ENCODE data around the gene RPS6KB2.

The RPS6KB2 gene

DNA sequence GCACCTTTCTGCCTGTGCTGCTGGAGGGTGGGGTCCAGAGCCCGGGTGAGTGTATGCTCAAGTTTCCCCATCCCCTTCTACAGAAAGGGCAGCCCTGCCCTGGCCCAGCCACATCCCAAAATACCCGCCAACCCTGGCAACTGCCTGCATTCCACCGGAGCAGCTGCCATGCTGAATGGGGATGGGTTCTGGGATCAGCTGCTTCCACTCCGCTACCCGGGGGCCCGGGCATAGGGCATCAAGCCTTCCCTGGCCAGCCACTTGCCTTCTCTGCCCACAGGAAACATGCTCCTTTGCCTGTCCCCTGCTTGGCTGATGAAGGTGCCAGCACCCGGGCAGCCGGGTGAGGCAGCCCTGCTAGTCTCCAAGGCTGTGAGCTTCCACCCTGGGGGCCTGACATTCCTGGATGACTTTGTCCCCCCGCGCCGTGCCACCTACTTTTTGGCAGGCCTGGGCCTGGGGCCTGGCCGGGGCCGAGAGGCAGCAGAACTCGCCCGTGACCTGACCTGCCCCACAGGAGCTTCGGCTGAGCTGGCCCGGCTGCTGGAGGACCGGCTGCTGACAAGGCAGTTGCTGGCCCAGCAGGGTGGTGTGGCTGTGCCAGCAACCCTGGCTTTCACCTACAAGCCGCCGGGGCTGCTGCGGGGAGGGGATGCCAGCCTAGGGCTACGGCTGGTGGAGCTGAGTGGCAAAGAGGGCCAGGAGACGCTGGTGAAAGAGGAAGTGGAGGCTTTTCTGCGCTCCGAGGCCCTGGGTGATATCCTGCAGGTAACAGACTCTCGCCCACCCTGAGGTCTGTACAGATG is 9.6 kb upstream of the RPS6KB2 start:
- H3K9ac ChIP-seq (ENCODE audit: low read length in 5 of 5): no peak overlapping the region
- peaks cover 0 to 42% (median 36%) of the 10 kb centered on the region in 5 donors for H3K4me1 ChIP-seq (ENCODE audit: control insufficient read depth in 5 of 5, insufficient read depth in 5 of 5, low read length in 5 of 5)
- H3K4me3 ChIP-seq (ENCODE audit: low read depth in 1 of 5, low read length in 5 of 5): no peak overlapping the region
- no peaks in the 10 kb centered on the region for H3K9me3 ChIP-seq (ENCODE audit: control insufficient read depth in 5 of 5, low read length in 5 of 5)
- no peaks in the 10 kb centered on the region for H3K36me3 ChIP-seq (ENCODE audit: control insufficient read depth in 5 of 5, insufficient read depth in 5 of 5, low read length in 5 of 5)
- peaks cover 0 to 12% (median 4%) of the 10 kb centered on the region in 5 donors for H3K27me3 ChIP-seq (ENCODE audit: control insufficient read depth in 5 of 5, insufficient read depth in 4 of 5, low read length in 5 of 5)
- H3K27ac ChIP-seq (ENCODE audit: low read depth, low read length): no peak overlapping the region

DNA sequence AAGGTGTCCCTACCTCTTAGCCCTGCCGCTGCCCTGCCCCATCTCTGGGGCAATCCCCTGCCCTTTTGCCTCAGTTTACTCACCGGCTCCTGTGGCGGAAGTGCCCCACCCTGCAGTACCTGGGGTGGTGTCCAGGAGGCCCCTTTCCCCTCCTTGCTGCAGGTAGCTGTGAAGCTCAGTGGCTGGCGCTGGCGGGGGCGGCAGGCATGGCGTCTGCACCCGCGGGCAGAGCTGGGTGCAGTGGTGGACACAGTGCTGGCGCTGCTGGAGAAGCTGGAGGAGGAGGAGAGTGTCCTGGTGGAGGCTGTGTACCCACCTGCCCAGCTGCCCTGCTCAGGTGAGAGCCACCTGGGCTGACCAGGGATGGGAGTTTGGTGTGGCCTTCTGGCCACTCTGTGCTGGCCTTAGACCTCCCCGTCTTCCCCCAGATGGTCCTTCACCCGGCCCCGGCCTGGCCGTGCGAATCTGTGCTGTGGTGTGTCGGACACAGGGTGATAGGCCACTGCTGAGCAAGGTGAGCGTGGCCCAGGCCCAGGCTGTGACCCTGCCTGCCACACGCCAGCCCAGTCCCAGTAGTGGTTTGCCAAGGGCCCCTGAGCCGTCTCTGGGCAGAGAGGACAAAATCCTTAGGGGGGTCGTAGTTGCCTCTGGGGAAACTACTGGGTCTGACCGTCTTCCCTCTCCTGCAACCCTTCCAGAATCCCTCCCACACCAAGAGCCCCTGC is 8.8 kb upstream of the RPS6KB2 start:
- H3K27ac ChIP-seq (ENCODE audit: low read depth, low read length): no peak overlapping the region
- peaks cover 0 to 12% (median 4%) of the 10 kb centered on the region in 5 donors for H3K27me3 ChIP-seq (ENCODE audit: control insufficient read depth in 5 of 5, insufficient read depth in 4 of 5, low read length in 5 of 5)
- H3K4me3 ChIP-seq (ENCODE audit: low read depth in 1 of 5, low read length in 5 of 5): no peak overlapping the region
- H3K9me3 ChIP-seq (ENCODE audit: control insufficient read depth in 5 of 5, low read length in 5 of 5): no peaks in the 10 kb centered on the region
- peak overlapping the region in 2 of 5 donors; percentile 30 to 69 for H3K9ac ChIP-seq (ENCODE audit: low read length in 5 of 5)
- peaks cover 0 to 42% (median 36%) of the 10 kb centered on the region in 5 donors for H3K4me1 ChIP-seq (ENCODE audit: control insufficient read depth in 5 of 5, insufficient read depth in 5 of 5, low read length in 5 of 5)
- no peaks in the 10 kb centered on the region for H3K36me3 ChIP-seq (ENCODE audit: control insufficient read depth in 5 of 5, insufficient read depth in 5 of 5, low read length in 5 of 5)

DNA sequence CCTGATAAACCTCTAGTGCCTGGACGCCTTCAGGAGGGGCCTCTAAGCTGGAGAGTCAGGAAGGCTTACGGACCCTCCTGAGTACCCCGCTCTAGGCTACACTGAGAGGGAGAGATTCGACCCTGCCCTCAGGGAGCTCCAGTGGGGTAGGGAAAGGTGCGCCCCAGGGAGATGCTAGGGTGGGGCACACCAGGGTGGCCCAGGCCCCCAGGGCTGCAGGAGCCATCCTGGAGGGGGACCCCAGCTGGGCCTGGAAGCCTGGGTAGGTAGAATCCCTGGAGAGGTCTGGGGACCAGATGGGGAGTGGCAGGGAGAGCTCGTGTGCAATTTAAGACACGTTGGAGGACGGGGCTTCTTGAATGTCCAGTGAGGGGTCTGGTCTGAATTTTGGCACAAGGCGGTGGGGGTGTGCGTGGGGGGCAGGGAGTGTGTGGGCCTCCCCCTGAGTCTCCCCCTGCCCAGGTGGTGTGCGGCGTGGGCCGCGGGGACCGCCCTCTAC is 8.1 kb upstream of the RPS6KB2 start:
- Histone ChIP-seq H3K9ac (ENCODE audit: low read length in 5 of 5) (peak overlapping the region in 4 of 5 donors; percentile 36 to 75 (median 64)), H3K36me3 (ENCODE audit: control insufficient read depth in 5 of 5, insufficient read depth in 5 of 5, low read length in 5 of 5) (no peaks in the 10 kb centered on the region)

DNA sequence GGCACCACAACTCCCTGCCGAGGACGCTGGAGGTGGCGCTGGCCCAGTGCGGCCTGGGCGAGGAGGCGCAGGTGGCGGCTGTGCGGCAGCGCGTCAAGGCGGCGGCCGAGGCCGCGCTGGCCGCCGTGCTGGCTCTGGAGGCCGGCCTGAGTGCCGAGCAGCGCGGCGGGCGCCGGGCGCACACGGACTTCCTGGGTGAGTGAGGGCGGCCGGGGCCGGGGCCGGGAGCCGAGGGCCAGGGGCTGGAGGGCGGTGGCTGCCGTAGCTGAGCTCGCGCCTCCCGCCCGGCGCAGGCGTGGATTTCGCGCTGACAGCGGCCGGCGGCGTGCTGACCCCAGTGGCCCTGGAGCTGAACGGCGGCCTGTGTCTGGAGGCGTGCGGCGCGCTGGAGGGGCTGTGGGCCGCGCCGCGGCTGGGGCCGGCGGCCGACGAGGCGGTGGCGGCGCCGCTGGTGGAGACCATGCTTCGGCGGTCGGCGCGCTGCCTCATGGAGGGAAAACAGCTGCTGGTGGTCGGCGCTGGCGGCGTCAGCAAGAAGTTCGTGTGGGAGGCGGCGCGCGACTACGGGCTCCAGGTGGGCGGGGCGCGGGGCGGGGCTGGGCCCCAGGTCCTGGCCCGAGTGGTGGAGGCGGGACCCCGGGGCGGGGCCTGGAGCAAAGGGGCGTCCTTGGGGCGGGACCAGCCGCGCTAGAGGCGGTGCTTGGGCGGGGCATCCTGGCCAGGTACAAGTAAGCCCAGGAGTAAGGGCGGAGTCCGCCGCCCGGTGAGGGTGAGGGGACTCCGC is 7.5 kb upstream of the RPS6KB2 start:
- Histone ChIP-seq H3K27me3 (ENCODE audit: control insufficient read depth in 5 of 5, insufficient read depth in 4 of 5, low read length in 5 of 5) (peaks cover 0 to 4% (median 0%) of the 10 kb centered on the region in 5 donors), H3K9ac (ENCODE audit: low read length in 5 of 5) (peak overlapping the region in 4 of 5 donors; percentile 36 to 75 (median 64))

More for the DNA sequence above, 8.1 kb upstream of the RPS6KB2 start:
- Histone ChIP-seq H3K4me1 (ENCODE audit: control insufficient read depth in 5 of 5, insufficient read depth in 5 of 5, low read length in 5 of 5) (peaks cover 0 to 40% (median 32%) of the 10 kb centered on the region in 5 donors), H3K4me3 (ENCODE audit: low read depth in 1 of 5, low read length in 5 of 5) (peak overlapping the region in 4 of 5 donors; percentile 62 to 68 (median 66)), H3K27me3 (ENCODE audit: control insufficient read depth in 5 of 5, insufficient read depth in 4 of 5, low read length in 5 of 5) (peaks cover 0 to 5% (median under 1%) of the 10 kb centered on the region in 5 donors), H3K27ac (ENCODE audit: low read depth, low read length) (no peak overlapping the region), H3K9me3 (ENCODE audit: control insufficient read depth in 5 of 5, low read length in 5 of 5) (no peaks in the 10 kb centered on the region)

DNA sequence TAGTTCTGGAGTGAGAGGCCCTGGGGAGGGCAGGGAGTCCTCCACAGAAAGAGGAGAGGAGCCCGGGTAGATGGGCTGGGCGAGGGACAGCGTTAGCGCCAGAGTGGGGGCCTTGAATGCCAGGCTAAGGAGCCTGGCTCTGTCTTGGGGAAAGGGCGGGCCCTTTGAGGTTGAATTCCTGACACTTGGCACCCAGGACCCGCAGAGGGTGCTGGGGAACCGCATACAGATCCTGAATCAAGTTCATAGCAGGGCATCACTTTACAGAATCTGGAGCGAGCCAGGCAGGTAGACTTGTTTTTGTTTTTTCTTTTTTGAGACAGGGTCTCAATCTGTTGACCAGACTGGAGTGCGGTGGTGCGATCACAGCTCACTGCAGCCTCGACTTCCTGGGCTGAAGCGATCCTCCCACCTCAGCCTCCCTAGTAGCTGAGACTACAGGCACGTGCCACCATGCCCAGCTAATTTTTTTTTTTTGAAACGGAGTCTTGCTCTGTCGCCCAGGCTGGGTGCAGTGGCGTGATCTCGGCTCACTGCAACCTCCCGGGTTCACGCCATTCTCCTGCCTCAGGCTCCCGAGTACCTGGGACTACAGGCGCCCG is 6.8 kb upstream of the RPS6KB2 start:
- peak overlapping the region in 3 of 5 donors; percentile 17 to 68 (median 43) for H3K4me3 ChIP-seq (ENCODE audit: low read depth in 1 of 5, low read length in 5 of 5)

More for the DNA sequence above, 7.5 kb upstream of the RPS6KB2 start:
- H3K4me3 ChIP-seq (ENCODE audit: low read depth in 1 of 5, low read length in 5 of 5): peak overlapping the region in 4 of 5 donors; percentile 62 to 68 (median 66)
- H3K27ac ChIP-seq (ENCODE audit: low read depth, low read length): peak overlapping the region; percentile 37
- peaks cover 0 to 38% (median 31%) of the 10 kb centered on the region in 5 donors for H3K4me1 ChIP-seq (ENCODE audit: control insufficient read depth in 5 of 5, insufficient read depth in 5 of 5, low read length in 5 of 5)
- H3K36me3 ChIP-seq (ENCODE audit: control insufficient read depth in 5 of 5, insufficient read depth in 5 of 5, low read length in 5 of 5): no peaks in the 10 kb centered on the region
- no peaks in the 10 kb centered on the region for H3K9me3 ChIP-seq (ENCODE audit: control insufficient read depth in 5 of 5, low read length in 5 of 5)

DNA sequence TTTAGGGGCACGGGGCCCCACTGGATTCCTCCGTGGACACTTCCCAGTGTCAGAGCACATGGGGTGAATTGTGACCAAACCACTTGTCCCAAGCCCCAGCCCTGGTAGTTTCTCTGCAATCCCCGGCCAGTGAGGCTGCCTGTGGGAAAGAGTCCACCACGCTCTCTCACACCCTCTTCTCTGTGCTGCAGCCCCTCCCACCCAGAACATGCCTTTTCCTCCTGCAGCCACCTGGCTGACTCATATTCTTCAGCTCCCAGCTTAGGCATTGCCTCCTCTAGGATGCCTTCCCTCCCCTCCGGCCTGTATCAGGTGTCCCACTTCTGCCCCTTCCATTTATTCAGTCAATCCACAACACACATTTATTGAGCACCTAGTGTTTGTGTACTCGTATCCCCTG is 5.4 kb upstream of the RPS6KB2 start:
- H3K36me3 ChIP-seq (ENCODE audit: control insufficient read depth in 5 of 5, insufficient read depth in 5 of 5, low read length in 5 of 5): no peaks in the 10 kb centered on the region
- H3K27ac ChIP-seq (ENCODE audit: low read depth, low read length): no peak overlapping the region
- H3K4me1 ChIP-seq (ENCODE audit: control insufficient read depth in 5 of 5, insufficient read depth in 5 of 5, low read length in 5 of 5): peaks cover 0 to 32% (median 27%) of the 10 kb centered on the region in 5 donors
- no peaks in the 10 kb centered on the region for H3K9me3 ChIP-seq (ENCODE audit: control insufficient read depth in 5 of 5, low read length in 5 of 5)
- no peak overlapping the region for H3K4me3 ChIP-seq (ENCODE audit: low read depth in 1 of 5, low read length in 5 of 5)
- no peaks in the 10 kb centered on the region for H3K27me3 ChIP-seq (ENCODE audit: control insufficient read depth in 5 of 5, insufficient read depth in 4 of 5, low read length in 5 of 5)
- H3K9ac ChIP-seq (ENCODE audit: low read length in 5 of 5): no peak overlapping the region

More for the DNA sequence above, 6.8 kb upstream of the RPS6KB2 start:
- peaks cover 0 to 32% (median 24%) of the 10 kb centered on the region in 5 donors for H3K4me1 ChIP-seq (ENCODE audit: control insufficient read depth in 5 of 5, insufficient read depth in 5 of 5, low read length in 5 of 5)
- H3K27ac ChIP-seq (ENCODE audit: low read depth, low read length): no peak overlapping the region
- no peaks in the 10 kb centered on the region for H3K36me3 ChIP-seq (ENCODE audit: control insufficient read depth in 5 of 5, insufficient read depth in 5 of 5, low read length in 5 of 5)
- no peak overlapping the region for H3K9ac ChIP-seq (ENCODE audit: low read length in 5 of 5)
- no peaks in the 10 kb centered on the region for H3K27me3 ChIP-seq (ENCODE audit: control insufficient read depth in 5 of 5, insufficient read depth in 4 of 5, low read length in 5 of 5)
- H3K9me3 ChIP-seq (ENCODE audit: control insufficient read depth in 5 of 5, low read length in 5 of 5): no peaks in the 10 kb centered on the region

DNA sequence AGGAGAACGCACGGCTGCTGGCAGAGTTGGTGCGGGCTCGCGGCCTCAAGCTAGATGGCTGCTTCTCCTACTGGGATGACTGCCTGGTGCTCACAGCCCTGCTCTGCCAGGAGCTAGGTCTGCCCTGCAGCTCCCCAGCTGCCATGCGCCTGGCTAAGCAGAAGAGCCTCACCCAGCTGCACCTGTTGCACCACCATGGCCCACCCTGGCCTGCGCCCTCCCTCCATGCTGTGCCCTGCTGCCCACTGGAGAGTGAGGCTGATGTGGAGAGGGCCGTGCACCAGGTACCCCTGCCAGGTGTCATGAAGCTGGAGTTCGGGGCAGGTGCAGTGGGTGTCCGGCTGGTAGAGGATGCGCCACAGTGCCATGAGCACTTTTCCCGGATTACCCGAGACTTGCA is 4.8 kb upstream of the RPS6KB2 start:
- H3K27ac ChIP-seq (ENCODE audit: low read depth, low read length): no peak overlapping the region
- H3K9me3 ChIP-seq (ENCODE audit: control insufficient read depth in 5 of 5, low read length in 5 of 5): no peaks in the 10 kb centered on the region
- no peak overlapping the region for H3K9ac ChIP-seq (ENCODE audit: low read length in 5 of 5)
- no peaks in the 10 kb centered on the region for H3K27me3 ChIP-seq (ENCODE audit: control insufficient read depth in 5 of 5, insufficient read depth in 4 of 5, low read length in 5 of 5)
- no peaks in the 10 kb centered on the region for H3K36me3 ChIP-seq (ENCODE audit: control insufficient read depth in 5 of 5, insufficient read depth in 5 of 5, low read length in 5 of 5)
- H3K4me1 ChIP-seq (ENCODE audit: control insufficient read depth in 5 of 5, insufficient read depth in 5 of 5, low read length in 5 of 5): peaks cover 0 to 33% (median 27%) of the 10 kb centered on the region in 5 donors
- no peak overlapping the region for H3K4me3 ChIP-seq (ENCODE audit: low read depth in 1 of 5, low read length in 5 of 5)

DNA sequence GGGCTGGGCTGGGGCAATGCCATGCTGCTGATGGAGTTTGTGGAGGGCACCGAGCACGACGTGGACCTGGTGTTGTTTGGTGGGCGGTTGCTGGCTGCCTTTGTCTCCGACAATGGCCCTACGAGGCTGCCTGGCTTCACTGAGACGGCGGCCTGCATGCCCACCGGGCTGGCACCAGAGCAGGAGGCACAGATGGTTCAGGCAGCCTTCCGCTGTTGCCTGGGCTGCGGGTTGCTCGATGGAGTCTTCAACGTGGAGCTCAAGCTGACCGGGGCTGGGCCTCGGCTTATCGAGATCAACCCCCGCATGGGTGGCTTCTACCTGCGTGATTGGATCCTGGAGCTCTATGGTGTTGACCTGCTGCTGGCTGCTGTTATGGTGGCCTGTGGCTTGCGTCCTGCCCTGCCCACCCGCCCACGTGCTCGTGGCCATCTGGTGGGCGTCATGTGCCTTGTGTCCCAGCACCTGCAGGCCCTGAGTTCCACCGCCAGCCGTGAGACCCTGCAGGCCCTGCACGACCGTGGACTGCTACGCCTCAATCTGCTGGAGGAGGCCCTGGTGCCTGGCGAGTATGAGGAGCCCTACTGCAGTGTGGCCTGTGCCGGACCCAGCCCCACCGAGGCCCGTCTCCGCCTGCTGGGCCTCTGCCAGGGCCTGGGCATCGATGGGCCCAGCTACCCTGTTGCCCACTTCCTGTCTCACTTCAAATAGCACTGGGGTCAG is 4.2 kb upstream of the RPS6KB2 start:
- H3K9ac ChIP-seq (ENCODE audit: low read length in 5 of 5): no peak overlapping the region
- H3K27me3 ChIP-seq (ENCODE audit: control insufficient read depth in 5 of 5, insufficient read depth in 4 of 5, low read length in 5 of 5): no peaks in the 10 kb centered on the region
- H3K36me3 ChIP-seq (ENCODE audit: control insufficient read depth in 5 of 5, insufficient read depth in 5 of 5, low read length in 5 of 5): no peaks in the 10 kb centered on the region
- H3K27ac ChIP-seq (ENCODE audit: low read depth, low read length): no peak overlapping the region
- H3K4me3 ChIP-seq (ENCODE audit: low read depth in 1 of 5, low read length in 5 of 5): no peak overlapping the region
- no peaks in the 10 kb centered on the region for H3K9me3 ChIP-seq (ENCODE audit: control insufficient read depth in 5 of 5, low read length in 5 of 5)
- H3K4me1 ChIP-seq (ENCODE audit: control insufficient read depth in 5 of 5, insufficient read depth in 5 of 5, low read length in 5 of 5): peaks cover 0 to 33% (median 27%) of the 10 kb centered on the region in 5 donors

Measured in subcutaneous abdominal adipose tissue (tissue), 5 donors.